ENCODE measurements around the gene RSPH6A.

DNA sequence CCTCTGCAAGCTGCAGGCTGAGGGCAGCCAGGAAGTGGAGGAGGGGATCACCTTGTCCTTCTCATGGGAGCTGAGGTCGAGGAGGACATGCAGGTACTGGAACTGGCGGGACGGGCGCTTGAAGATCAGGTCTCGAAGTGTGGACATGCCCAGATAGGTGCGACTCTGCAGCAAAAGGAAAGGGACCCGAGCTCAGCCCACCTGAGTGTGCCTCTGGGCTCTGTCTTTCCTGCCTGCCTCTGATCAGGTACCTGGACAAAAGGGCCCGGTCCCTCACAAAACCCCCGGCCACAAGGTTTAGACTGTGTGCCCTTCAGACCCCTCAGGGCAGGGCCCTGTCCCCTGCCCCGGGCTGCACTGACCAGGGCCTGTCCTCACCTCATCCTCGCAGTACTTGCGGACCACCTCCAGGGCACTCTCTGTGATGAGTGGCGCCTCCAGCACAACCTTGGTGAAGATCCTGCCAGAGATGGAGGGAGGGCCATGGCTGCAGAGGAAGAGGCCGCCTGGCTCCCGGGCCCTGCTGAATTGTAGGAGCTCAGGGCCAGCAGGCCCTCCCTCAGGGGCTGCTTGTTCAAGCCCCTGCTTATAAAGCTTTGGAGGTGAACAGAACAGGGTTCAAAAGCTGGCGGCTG, 12.5 kb upstream of the RSPH6A start:
- TF ChIP-seq CTCF (IDR thresholded peaks at IDR 0.05) (no peak), EP300 (IDR thresholded peaks at IDR 0.05; ENCODE audit: borderline replicate concordance in 1 of 2, low read depth in 1 of 2, low read length in 1 of 2) (no peak), RAD21 (IDR thresholded peaks at IDR 0.05; ENCODE audit: low read length) (no peak), POLR2AphosphoS5 (IDR thresholded peaks at IDR 0.05; ENCODE audit: low read depth, low read length) (no peak)
